Lung (tissue), 12 donors: ENCODE measurements around the gene SPHK2. TPM values are rescaled to one million over a fixed set of nuclear protein-coding genes. Genes with fewer than 3 reads are reported as not detected.

Experiments used
- ATAC-seq: fragments of 200-7000 bp; cut with Tn5 transposase; one replicate; pipeline ENCODE4 v1.9.1; 2020; ENCODE audit warnings: moderate number of reproducible peaks; ENCODE audit not compliant: insufficient read depth, low FRiP score
- DNase-seq, 3 donors: peaks; one replicate each; pipeline ENCODE4 v3.0.0-alpha.2; 2013 to 2017
- H3K27ac ChIP-seq, 2 donors: one replicate each; pipeline ENCODE4 v1.5.1; 2013; ENCODE audit warnings: mild to moderate bottlenecking in 2 of 2, moderate library complexity in 2 of 2, control low read depth in 1 of 2, inconsistent platforms in 1 of 2, low read depth in 1 of 2, low read length in 1 of 2
- H3K27me3 ChIP-seq, 3 donors: one replicate each; pipeline ENCODE4 v1.5.1; 2013; ENCODE audit warnings: low read length in 2 of 3; ENCODE audit not compliant: control insufficient read depth in 3 of 3, insufficient read depth in 3 of 3
- H3K36me3 ChIP-seq, 4 donors: one replicate each; pipeline ENCODE4 v1.5.1; 2013; ENCODE audit warnings: low read length in 4 of 4, mild to moderate bottlenecking in 1 of 4, moderate library complexity in 1 of 4; ENCODE audit not compliant: control insufficient read depth in 4 of 4, insufficient read depth in 4 of 4
- H3K4me1 ChIP-seq, 5 donors: one replicate each; pipeline ENCODE4 v1.5.1; 2013; ENCODE audit warnings: low read length in 5 of 5, mild to moderate bottlenecking in 2 of 5, moderate library complexity in 1 of 5; ENCODE audit not compliant: control insufficient read depth in 5 of 5, insufficient read depth in 5 of 5
- H3K4me3 ChIP-seq: one replicate; pipeline ENCODE4 v1.5.1; 2013; ENCODE audit warnings: mild to moderate bottlenecking, control low read depth, moderate library complexity
- H3K9ac ChIP-seq, 2 donors: one replicate each; pipeline ENCODE4 v1.5.1; 2013; ENCODE audit warnings: low read length in 2 of 2, control low read depth in 1 of 2; ENCODE audit not compliant: insufficient read depth in 1 of 2
- H3K9me3 ChIP-seq, 4 donors: one replicate each; pipeline ENCODE4 v1.5.1; 2013; ENCODE audit warnings: low read length in 3 of 4, mild to moderate bottlenecking in 1 of 4, moderate library complexity in 1 of 4; ENCODE audit not compliant: control insufficient read depth in 4 of 4, insufficient read depth in 3 of 4
- CTCF ChIP-seq: IDR thresholded peaks from 2 replicates; pipeline ENCODE4 v1.5.1; 2012; ENCODE audit warnings: mild to moderate bottlenecking; ENCODE audit errors: control extremely low read depth, extremely low read depth
- WGBS, 2 donors: extraction: QIAGEN DNeasy Blood & Tissue Kit; methylation state at CpG; one replicate each; pipeline ENCODE4 v1.1.7; 2013; 5-methylcytosine and 5-hydroxymethylcytosine counted together
- polyA plus RNA-seq, 2 donors: library from polyadenylated mRNA; stranded (reverse); fragments of 200-250 nt; gene quantifications; one replicate each; pipeline ENCODE4 v1.2.1, GENCODE V29; 2013
- total RNA-seq, 2 donors: library from RNA; depleted of rRNA in 1 of 2; stranded (reverse); fragments of >200 nt in 1 of 2; gene quantifications; one replicate each; pipeline ENCODE4 v1.2.1, GENCODE V29; 2014 to 2021
- donor health status: control.
- donor health status: control.
- donor health status: Bipolar disorder and iron deficiency.
- donor health status: healthy.
- donor health status: DM: yes; HTN: yes; CAD: no.

The SPHK2 gene
- total and polyA plus RNA-seq, 4 donors = 10.3 to 35.3 (median 19.0) TPM

DNA sequence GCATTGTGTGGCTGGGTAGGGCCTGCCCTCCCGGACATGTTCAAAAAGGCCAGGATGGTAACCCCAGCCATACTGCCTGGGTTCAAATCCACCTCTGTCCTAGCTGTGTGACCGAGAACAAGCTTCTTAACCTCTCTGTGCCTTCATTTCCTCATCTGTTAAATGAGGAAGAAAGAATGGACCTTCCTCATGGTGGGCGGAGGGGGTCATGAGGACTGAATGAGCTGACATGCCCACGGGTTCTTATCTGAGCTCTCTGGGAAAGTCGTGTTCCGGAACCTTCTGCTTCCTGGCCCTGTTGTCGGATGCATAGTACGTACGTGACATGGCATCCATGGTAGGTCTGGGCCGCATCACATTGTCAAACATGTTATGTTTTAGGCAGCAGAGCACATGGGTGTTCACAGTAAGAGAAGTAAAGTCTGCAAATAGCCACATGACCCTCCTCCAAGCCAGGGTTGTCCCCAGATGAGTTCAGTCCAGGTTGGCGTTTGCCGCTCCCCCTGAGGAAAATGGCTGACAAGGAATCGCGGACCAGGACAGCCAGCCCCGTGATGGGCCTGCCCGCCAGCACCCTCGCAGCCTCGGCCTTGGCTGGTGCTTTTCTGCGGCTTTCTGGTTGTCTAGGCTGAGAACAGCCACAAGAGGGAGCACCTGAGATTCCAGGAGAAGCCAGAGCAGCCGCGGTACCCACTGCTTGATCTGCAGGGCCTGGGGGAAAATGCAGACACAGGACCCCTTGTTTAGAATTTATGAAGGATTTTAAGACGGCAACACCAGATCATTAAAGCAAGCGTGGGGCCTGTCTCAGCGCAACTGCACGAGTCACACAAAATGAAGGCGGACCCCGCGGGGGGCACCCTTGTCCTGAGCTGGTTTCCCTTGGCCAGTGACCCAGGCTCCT is 55.9 kb downstream of the SPHK2 start:
- no peaks in the 10 kb centered on the region for H3K27me3 ChIP-seq
- H3K4me1 ChIP-seq = peaks cover 0 to 12% (median 5%) of the 10 kb centered on the region in 5 donors
- no peaks in the 10 kb centered on the region for H3K9me3 ChIP-seq
- peak; percentile 87 for TF ChIP-seq CTCF
- no peaks in the 10 kb centered on the region for H3K36me3 ChIP-seq
- ATAC-seq (peak; percentile 80), DNase-seq (peak; percentile 82 to 89 (median 87))
- no peak overlapping the region for H3K4me3 ChIP-seq
- peak overlapping the region in 1 of 2 donors; percentile 54 for H3K27ac ChIP-seq
- 36 to 38% methylated on average over 28 of the region's 28 CpGs for WGBS, 2 donors
- no peak overlapping the region for H3K9ac ChIP-seq

DNA sequence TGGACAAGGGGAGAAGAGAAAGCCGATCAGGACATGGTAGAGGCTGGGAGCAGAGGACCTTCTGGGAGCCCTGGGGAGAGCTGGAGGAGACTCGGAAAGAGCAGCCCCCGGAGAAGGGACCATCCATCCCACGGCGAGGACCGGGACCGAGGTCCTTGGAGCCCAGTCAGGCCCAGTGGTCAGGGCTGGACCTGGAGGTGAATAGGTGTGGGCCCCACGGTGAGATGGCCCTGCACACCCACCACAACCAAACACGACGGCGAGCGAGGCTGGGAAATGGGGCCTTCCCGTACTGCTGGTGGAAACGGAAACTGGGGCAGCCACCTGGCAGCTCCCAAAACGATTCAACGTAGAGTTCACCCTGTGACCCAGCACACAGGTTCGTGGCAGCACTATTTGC is 57.2 kb downstream of the SPHK2 start:
- Histone ChIP-seq H3K36me3 (no peaks in the 10 kb centered on the region), H3K27me3 (no peaks in the 10 kb centered on the region), H3K9ac (no peak overlapping the region), H3K4me3 (no peak overlapping the region), H3K27ac (no peak overlapping the region), H3K4me1 (peaks cover 0 to 7% (median 0%) of the 10 kb centered on the region in 5 donors), H3K9me3 (no peaks in the 10 kb centered on the region)
- ATAC-seq (no peak), DNase-seq (no peak)
- 94% methylated on average over 17 of the region's 17 CpGs for WGBS, 2 donors
- TF ChIP-seq CTCF = no peak

GRCh38 chr19:48676887-48677286 is 57.6 kb downstream of the SPHK2 start:
- TF ChIP-seq CTCF = no peak
- DNase-seq (no peak), ATAC-seq (no peak)
- Histone ChIP-seq H3K36me3 (no peaks in the 10 kb centered on the region), H3K27me3 (no peaks in the 10 kb centered on the region), H3K4me1 (peaks cover 0 to 7% (median 0%) of the 10 kb centered on the region in 5 donors), H3K4me3 (no peak overlapping the region), H3K9ac (no peak overlapping the region), H3K27ac (no peak overlapping the region), H3K9me3 (no peaks in the 10 kb centered on the region)
- 94 to 95% methylated on average over 13 of the region's 13 CpGs for WGBS, 2 donors
